Measurements from ENCODE around the gene ZNF512B.

GRCh38 chr20:63944078-63944941 lies 25.4 kb downstream of the ZNF512B start:
- TF ChIP-seq, protein P1, sequence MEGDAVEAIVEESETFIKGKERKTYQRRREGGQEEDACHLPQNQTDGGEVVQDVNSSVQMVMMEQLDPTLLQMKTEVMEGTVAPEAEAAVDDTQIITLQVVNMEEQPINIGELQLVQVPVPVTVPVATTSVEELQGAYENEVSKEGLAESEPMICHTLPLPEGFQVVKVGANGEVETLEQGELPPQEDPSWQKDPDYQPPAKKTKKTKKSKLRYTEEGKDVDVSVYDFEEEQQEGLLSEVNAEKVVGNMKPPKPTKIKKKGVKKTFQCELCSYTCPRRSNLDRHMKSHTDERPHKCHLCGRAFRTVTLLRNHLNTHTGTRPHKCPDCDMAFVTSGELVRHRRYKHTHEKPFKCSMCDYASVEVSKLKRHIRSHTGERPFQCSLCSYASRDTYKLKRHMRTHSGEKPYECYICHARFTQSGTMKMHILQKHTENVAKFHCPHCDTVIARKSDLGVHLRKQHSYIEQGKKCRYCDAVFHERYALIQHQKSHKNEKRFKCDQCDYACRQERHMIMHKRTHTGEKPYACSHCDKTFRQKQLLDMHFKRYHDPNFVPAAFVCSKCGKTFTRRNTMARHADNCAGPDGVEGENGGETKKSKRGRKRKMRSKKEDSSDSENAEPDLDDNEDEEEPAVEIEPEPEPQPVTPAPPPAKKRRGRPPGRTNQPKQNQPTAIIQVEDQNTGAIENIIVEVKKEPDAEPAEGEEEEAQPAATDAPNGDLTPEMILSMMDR (tag by site-specific recombination; IDR thresholded peaks at IDR 0.05): no peak
- TF ChIP-seq ZBTB8A (tag by site-specific recombination; IDR thresholded peaks at IDR 0.05) (no peak), ZNF571 (tag by site-specific recombination; IDR thresholded peaks at IDR 0.05) (no peak), ZBTB1 (tag by site-specific recombination; IDR thresholded peaks at IDR 0.05) (no peak), ZNF184 (tag by site-specific recombination; IDR thresholded peaks at IDR 0.05) (no peak)

Data from HEK293 (cell line).